RWPE1 (cell line): Measurements from ENCODE around the gene PDZD2.

Experiments
- CTCF ChIA-PET: fragments of 350-600 bp; sonication (Branson Sonifier 250); formaldehyde crosslinking; extraction: SDS; loops from one replicate; lab custom pipeline; 2021; lab: Yijun Ruan, JAX
- POLR2A ChIA-PET: fragments of 400-600 bp; formaldehyde crosslinking; extraction: SDS; loops from one replicate; lab custom pipeline; 2020; ENCODE audit warnings: antibody characterized with exemption; ENCODE audit not compliant: low non-redundant PET; lab: Yijun Ruan, JAX
- DNase-seq: peaks from one replicate; pipeline ENCODE4 v3.0.0; 2012; ENCODE audit warnings: low spot score
- H3K27ac ChIP-seq: fragments of 450-650 bp; 2 replicates; pipeline ENCODE4 v1.5.1; 2017
- TF ChIP-seq, protein P1 (sequence below): fragments of 450-650 bp; conservative IDR thresholded peaks from 2 replicates; pipeline ENCODE4 v1.5.1; 2017; ENCODE audit warnings: low read depth, mild to moderate bottlenecking

PDZD2 gene

DNA sequence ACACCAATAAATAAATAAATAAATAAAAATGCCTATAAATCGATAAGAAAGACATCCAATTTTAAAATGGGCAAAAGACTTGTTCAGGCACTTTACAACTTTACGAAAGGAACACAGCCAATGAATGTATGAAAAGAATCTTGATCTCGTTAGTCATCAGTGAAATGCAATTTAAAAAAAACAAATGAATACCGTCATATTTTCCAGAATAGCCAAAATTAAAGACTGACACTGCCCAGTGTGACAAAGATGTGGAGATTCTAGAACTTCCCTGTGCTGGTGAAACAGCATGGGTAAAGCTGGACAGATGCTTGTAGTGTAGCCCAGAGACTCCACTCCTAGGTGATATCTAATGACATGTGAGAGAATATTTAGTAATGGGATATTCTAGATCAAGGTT lies 408.1 kb downstream of the PDZD2 start:
- no peak for DNase-seq
- TF ChIP-seq, protein P1, sequence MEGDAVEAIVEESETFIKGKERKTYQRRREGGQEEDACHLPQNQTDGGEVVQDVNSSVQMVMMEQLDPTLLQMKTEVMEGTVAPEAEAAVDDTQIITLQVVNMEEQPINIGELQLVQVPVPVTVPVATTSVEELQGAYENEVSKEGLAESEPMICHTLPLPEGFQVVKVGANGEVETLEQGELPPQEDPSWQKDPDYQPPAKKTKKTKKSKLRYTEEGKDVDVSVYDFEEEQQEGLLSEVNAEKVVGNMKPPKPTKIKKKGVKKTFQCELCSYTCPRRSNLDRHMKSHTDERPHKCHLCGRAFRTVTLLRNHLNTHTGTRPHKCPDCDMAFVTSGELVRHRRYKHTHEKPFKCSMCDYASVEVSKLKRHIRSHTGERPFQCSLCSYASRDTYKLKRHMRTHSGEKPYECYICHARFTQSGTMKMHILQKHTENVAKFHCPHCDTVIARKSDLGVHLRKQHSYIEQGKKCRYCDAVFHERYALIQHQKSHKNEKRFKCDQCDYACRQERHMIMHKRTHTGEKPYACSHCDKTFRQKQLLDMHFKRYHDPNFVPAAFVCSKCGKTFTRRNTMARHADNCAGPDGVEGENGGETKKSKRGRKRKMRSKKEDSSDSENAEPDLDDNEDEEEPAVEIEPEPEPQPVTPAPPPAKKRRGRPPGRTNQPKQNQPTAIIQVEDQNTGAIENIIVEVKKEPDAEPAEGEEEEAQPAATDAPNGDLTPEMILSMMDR = no peak
- ChIA-PET CTCF (interaction anchor here (0.8 kb wide), 1 partner anchor 11 kb away, joined by 3 read pairs; no protein-coding TSS in a partner anchor), POLR2A (no interaction called here)
- no peak overlapping the region for H3K27ac ChIP-seq

DNA sequence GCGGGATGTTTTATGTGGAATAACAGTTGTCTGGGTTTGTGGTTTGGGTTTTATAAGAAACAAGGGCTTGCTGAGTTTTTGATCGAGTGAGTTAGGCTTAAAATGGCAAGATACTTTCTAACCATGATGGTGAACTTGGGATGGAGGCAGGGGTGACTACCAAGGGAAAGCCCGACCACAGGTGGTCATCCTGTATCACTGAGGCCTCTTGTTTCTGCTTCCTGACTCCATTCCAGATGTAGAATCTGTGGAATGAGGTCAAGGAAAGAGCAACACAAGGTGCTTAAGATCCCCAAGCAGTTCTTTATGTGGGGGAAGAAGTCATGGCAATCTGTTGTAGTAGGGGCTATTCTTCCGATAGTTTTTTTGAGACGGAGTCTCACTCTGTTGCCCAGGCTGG lies 412.9 kb downstream of the PDZD2 start:
- POLR2A ChIA-PET = no interaction called here
- CTCF ChIA-PET = no interaction called here

DNA sequence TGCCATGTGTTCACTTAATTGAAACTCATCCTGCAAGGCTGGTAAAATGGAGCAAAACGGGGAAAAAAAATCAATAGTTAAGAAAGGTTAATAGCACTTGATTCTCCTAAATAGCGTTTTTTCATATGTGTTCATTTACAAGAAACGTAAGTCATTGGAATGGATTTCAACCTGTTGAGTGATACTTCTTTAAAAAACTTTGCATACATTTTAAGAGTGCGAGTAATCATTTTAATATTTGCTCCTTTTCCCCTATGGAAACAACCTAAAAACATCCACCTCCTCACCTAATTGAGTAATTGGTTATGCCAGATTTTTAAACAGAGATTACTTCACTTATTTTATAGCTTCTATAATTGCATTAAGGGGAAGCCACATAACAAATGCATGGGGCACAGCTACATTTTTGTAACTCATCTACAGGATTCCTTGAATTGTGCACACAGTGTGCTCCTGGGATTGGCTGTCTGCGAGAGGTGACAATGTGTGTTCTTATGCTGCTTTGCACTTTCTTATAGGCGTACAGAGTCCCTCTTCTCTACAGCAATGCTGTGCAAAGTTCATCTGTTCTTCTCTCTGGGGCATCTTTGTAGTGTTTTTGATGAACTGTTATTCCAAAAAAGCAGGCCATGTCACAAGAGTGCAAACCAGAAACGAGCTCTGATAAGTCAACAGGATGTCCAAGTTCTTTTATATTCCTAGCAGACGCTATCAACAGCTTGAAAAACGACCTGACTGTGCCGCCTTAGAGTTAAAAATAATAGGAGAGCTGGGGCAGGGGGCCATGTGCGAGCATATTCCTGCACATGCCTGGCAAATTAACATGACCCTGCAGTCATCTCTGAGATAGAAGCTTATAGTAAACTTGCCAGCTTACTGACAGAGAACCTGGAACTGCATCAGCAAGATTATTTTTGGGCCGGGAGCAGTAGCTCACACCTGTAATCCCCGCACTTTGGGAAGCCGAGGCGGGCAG lies 417.2 kb downstream of the PDZD2 start:
- POLR2A ChIA-PET = no interaction called here

More for the DNA sequence above, 412.9 kb downstream of the PDZD2 start:
- H3K27ac ChIP-seq = no peak overlapping the region
- DNase-seq = no peak
- TF ChIP-seq, protein P1 = no peak

DNA sequence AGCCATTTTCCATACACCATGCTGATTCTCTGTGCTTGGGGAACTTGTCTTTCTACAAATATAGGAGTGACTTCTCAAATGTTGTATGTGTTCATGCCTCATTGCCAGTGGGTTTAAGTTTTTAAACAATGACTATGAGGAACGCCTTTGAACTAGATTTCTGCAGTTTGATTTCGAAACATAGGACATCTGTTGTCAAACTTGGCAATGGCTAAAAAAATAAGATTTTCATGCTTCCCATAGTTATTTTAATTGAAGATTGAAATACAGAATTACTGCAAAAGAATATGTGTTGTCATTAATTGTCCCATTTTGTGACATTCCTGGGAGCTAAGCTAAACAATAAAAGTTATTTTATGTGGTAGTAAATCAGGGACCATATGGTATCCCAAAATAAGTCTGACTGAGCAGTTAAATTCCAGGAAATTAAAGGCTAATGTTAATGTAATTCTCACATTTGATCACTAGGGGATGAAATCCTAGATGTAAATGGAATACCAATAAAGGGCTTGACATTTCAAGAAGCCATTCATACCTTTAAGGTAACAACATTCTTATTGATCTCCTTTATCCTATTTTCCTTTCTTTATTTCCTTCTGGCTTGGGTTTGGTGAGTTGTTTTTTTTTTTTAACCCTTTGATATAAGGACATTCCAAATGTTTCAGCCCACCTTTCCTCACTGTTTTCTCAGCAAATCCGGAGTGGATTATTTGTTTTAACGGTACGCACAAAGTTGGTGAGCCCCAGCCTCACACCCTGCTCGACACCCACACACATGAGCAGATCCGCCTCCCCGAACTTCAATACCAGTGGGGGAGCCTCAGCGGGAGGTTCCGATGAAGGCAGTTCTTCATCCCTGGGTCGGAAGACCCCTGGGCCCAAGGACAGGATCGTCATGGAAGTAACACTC lies 418.5 kb downstream of the PDZD2 start:
- POLR2A ChIA-PET = no interaction called here
- H3K27ac ChIP-seq = peak overlapping the region; percentile 56
- CTCF ChIA-PET = interaction anchor here (0.6 to 1.5 kb wide), 4 partner anchors 10 to 30 kb away, joined by 3 to 8 read pairs (median 4); no protein-coding TSS in a partner anchor
- TF ChIP-seq, protein P1 = peak; percentile 29
- DNase-seq = no peak

More for the DNA sequence above, 417.2 kb downstream of the PDZD2 start:
- TF ChIP-seq, protein P1 = no peak
- H3K27ac ChIP-seq = peak overlapping the region; percentile 56
- CTCF ChIA-PET = interaction anchor here (0.6 to 0.9 kb wide), 3 partner anchors 82 to 273 kb away, joined by 3 to 4 read pairs (median 3); no protein-coding TSS in a partner anchor
- no peak for DNase-seq

DNA sequence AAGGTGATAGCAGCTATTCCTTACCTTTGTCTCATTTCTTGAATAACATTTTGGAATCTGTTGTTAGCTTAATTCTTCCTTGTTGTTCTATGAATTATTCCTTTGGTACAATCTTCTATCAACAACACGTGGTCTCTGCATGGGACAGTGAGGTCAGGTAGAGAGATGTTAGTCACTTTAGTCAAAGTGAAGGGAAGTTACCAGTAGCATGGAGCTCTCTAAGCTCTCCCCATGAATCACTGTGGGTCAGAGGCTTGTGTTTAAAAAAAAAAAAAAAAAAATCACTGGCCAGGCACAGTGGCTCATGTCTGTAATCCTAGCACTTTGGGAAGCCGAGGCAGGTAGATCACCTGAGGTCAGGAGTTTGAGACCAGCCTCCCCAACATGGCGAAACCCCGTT lies 419.2 kb downstream of the PDZD2 start:
- H3K27ac ChIP-seq = no peak overlapping the region
- POLR2A ChIA-PET = no interaction called here
- CTCF ChIA-PET = interaction anchor here (0.6 to 1.5 kb wide), 5 partner anchors 10 to 274 kb away, joined by 3 to 8 read pairs (median 4); no protein-coding TSS in a partner anchor
- no peak for DNase-seq
- TF ChIP-seq, protein P1 = no peak

DNA sequence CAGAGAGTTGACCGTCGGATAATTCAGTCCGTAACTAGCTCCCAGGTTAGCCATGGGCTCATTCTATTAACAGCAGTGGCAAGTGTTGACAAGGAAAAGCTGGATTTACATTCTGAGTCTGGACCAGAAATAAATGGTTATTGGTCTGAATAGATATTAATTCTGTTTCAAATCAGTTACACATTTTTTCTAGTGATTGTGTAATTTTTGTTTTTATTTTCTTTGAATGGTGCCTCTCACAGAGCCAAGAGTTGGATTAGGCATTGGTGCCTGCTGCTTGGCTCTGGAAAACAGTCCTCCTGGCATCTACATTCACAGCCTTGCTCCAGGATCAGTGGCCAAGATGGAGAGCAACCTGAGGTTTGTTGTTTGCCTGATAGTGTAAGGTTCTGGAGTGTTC lies 420.1 kb downstream of the PDZD2 start:
- CTCF ChIA-PET = interaction anchor here (1.5 kb wide), 1 partner anchor 18 kb away, joined by 8 read pairs; no protein-coding TSS in a partner anchor
- TF ChIP-seq, protein P1 = no peak
- POLR2A ChIA-PET = no interaction called here
- no peak for DNase-seq
- H3K27ac ChIP-seq = no peak overlapping the region
